Measurements from ENCODE around the gene PRKD2.
A peak's percentile ranks its signal among the peaks of the same experiment; 100 is the strongest.
"Not testable (repeated sequence)": the region's sequence is repeated elsewhere in the genome, so short reads cannot be mapped to it uniquely, and the experiment has no call there.

PRKD2 gene

DNA sequence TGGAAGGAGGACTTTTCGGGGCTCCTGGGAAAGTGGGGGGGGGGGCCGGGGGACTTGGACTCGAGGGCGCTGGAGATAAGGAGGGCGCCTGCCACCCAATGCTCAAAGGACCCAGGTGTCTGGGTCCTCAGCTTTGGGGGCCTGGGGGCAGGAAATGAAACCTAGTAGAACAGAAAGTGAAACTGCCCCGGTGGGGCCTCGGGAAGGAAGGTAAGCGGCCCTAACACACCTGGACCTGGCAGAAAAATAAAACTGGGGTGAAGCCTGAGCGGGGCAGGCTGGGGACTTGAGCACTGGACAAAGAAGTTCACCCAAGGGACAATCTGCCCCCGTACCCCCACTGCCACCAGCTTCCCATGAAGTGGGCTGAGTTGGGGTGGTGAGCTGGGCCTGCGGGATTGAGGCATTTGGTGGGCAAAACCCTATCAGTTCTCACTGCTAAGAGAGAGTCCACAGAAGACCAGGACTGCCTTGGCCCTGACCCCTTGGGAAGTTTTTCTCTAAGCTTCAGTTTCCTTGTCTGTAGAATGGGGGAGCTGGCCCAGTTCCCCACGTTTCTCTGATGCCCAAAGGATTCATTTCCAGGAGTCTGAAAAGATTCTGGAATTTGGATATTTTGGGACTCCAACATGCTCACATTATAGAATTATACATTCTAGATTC lies 2.3 kb downstream of the PRKD2 start:
- Histone ChIP-seq H3K27ac (peak overlapping the region; percentile 78), H3K27me3 (replicated peaks) (no peaks in the 10 kb centered on the region), H3K36me3 (replicated peaks) (peaks cover 14% of the 10 kb centered on the region), H3K4me3 (ENCODE audit: low read depth, low read length) (peak overlapping the region; percentile 71)
- no peak for TF ChIP-seq CTCF (IDR thresholded peaks at IDR 0.05; ENCODE audit: low read depth, low read length, missing control alignments)
- in situ Hi-C loops (cut with HindIII; ENCODE audit: low pct_ligation_motif_present, low sequenced_read_pairs), result no loop called here
- no peak for DNase-seq

DNA sequence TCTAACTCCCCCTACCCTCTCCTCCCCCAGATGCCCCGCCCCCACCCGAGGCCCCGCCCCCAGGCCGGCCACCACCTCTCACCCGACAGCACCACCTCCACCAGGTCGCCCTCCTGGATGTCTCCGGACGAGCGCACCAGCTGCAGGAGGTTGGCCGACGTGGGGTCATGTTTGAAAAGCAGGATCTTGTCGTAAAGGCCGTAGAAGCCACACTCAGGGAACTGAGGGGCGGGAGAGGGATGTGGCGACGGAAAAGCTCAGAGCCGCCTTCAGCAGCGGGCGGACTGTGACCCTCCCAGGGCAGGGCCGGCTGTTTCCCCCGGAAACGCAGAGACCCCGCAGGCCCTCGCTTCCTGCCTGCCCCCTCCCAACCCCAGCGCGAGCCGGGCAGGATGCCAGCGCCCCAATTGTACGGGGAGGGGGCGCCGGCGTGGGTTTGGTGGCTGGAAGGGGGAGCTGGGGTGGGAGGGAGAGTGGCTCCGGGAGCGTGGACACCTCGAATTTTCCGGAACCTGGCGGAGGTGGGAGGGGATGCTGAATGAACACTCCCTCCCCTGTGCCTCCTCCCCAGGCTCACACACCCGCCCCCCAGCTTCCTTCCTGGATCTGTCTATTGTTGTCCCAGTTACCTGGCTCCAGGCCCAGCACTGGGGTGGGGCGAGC lies 3.0 kb downstream of the PRKD2 start:
- Histone ChIP-seq H3K4me3 (ENCODE audit: low read depth, low read length) (peak overlapping the region; percentile 71), H3K27me3 (replicated peaks) (no peaks in the 10 kb centered on the region), H3K27ac (peak overlapping the region; percentile 78), H3K36me3 (replicated peaks) (peaks cover 15% of the 10 kb centered on the region)
- DNase-seq, result peak; percentile 80
- TF ChIP-seq CTCF (IDR thresholded peaks at IDR 0.05; ENCODE audit: low read depth, low read length, missing control alignments), result no peak
- in situ Hi-C loops (cut with HindIII; ENCODE audit: low pct_ligation_motif_present, low sequenced_read_pairs), result no loop called here

DNA sequence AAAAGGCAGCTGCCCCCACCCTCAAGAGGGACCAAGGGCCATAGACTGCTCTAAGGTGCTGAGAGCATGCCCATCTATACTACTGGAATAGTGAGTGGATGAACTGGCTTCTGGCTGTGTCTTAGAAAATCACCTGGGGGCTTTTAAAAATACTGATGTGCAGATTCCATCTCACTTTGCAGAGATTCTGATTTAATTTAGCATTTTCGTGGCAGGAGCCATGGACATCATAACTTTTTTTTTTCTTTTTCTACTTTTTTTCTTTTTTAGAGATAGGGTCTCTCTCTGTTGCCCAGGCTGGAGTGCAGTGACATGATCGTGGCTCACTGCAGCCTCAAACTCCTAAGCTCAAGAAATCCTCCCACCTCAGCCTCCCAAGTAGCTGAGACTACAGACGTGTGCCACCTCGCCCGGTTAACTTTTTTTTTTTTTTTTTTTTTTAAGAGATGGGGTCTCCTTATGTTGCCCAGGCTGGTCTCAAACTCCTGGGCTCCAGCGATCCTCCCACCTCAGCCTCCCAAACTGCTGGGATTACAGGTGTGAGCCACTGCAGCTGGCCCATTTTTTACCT lies 4.1 kb downstream of the PRKD2 start:
- H3K27me3 ChIP-seq (replicated peaks); in situ Hi-C loops (cut with HindIII; ENCODE audit: low pct_ligation_motif_present, low sequenced_read_pairs); H3K4me3 ChIP-seq (ENCODE audit: low read depth, low read length); DNase-seq; H3K27ac ChIP-seq: not testable (repeated sequence)
- peaks cover 12% of the 10 kb centered on the region for H3K36me3 ChIP-seq (replicated peaks)

DNA sequence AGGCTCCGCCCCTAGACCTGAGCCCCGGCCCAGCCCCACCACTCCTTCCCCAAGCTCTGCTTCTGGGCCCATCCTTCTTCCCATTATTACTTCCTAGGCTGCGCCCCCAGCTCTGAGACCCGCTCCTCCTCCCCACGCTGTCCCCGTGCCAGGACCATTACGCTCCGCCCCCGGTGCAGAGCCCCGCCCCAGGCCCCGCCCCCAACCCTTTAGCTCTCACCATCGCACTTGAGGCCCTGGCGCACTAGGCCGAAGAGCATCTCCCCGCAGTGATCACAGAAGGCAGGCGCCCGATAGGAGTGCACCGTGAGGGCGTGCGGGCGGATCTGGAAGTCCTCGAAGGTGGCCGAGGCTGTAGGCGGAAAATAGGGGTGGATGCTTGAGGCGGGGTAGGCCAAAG lies 6.2 kb downstream of the PRKD2 start:
- no peaks in the 10 kb centered on the region for H3K27me3 ChIP-seq (replicated peaks)
- H3K4me3 ChIP-seq (ENCODE audit: low read depth, low read length), result no peak overlapping the region
- in situ Hi-C loops (cut with HindIII; ENCODE audit: low pct_ligation_motif_present, low sequenced_read_pairs), result no loop called here
- no peak for TF ChIP-seq CTCF (IDR thresholded peaks at IDR 0.05; ENCODE audit: low read depth, low read length, missing control alignments)
- no peak for DNase-seq
- H3K36me3 ChIP-seq (replicated peaks), result peaks cover 17% of the 10 kb centered on the region
- H3K27ac ChIP-seq, result no peak overlapping the region

DNA sequence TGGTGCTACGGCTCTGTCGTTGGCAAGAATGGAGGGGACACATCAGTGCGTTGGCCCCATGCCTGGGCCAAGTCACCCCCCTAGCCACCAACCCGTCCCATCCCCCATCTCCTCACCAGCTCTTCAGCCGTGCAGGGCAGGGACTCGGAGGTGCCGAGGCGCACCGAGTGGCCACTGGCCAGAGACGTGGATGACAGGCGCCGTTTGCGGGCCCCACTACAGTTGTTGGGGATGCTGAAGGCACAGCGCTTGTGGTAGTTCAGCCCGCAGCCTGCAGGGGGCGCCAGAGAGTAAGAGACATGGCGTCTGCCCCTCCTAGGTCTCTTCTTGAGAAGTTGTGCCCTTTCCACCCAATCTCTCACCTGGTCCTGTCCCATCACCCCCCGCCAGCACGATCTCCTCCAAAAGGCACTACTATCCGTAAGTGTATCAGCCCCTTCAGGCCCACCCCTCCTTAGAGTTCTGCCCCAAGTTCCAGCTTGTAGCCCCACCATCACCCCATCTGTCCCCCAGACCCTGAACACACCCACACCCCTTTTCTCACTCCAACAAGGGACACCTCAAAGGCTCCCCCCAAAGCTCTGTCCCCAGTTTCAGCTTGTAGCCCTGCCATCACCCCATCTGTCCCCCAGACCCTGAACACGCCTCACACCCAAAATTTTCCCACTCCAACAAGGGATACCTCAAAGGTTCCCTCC lies 12.4 kb downstream of the PRKD2 start:
- Histone ChIP-seq H3K36me3 (replicated peaks) (peaks cover 54% of the 10 kb centered on the region), H3K27me3 (replicated peaks) (no peaks in the 10 kb centered on the region), H3K27ac (no peak overlapping the region), H3K4me3 (ENCODE audit: low read depth, low read length) (no peak overlapping the region)
- peak; percentile 96 for TF ChIP-seq CTCF (IDR thresholded peaks at IDR 0.05; ENCODE audit: low read depth, low read length, missing control alignments)
- peak; percentile 37 for DNase-seq
- in situ Hi-C loops (cut with HindIII; ENCODE audit: low pct_ligation_motif_present, low sequenced_read_pairs), result no loop called here

DNA sequence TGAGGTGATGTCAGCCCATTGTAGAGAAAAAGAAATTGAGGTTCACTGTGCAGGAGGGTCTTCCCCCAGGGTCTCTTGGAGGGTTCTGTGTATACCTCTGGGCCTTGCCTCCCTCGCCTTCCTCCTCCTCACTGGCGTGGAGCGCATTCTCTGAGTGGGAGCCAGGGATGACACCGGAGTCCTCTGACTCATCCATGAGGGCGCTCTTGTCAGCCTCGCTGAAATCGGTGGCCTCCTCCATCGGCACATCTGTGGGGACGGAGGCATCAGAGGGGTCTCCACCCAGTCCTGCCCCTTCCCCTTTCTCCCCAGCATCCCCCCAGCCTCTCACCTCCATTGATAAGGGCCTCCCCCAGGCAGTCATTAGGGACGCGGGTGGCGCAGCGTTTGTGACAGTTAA lies 16.2 kb downstream of the PRKD2 start:
- Histone ChIP-seq H3K4me3 (ENCODE audit: low read depth, low read length) (no peak overlapping the region), H3K36me3 (replicated peaks) (peaks cover 63% of the 10 kb centered on the region), H3K27me3 (replicated peaks) (no peaks in the 10 kb centered on the region), H3K27ac (no peak overlapping the region)
- no peak for TF ChIP-seq CTCF (IDR thresholded peaks at IDR 0.05; ENCODE audit: low read depth, low read length, missing control alignments)
- in situ Hi-C loops (cut with HindIII; ENCODE audit: low pct_ligation_motif_present, low sequenced_read_pairs), result no loop called here
- no peak for DNase-seq
